HepG2 (cell line): ENCODE measurements around the gene C1orf74. TPM values are rescaled to one million over a fixed set of nuclear protein-coding genes. Genes with fewer than 3 reads are reported as not detected.
A peak's percentile ranks its signal among the peaks of the same experiment; 100 is the strongest.

Source experiments
- AGO1 ChIP-seq: fragments of 200-400 bp; formaldehyde crosslinking; IDR thresholded peaks from 2 replicates; pipeline ENCODE4 v1.6.1; 2017; ENCODE audit warnings: mild to moderate bottlenecking, low read depth, low read length, moderate library complexity; ENCODE audit not compliant: poor library complexity, severe bottlenecking
- ATF1 ChIP-seq: IDR thresholded peaks from 2 replicates; pipeline ENCODE4 v1.6.1; 2016; ENCODE audit warnings: mild to moderate bottlenecking, control low read depth
- EED ChIP-seq: sonication (generic); formaldehyde crosslinking; IDR thresholded peaks from 2 replicates; pipeline ENCODE4 v1.5.0; 2020; ENCODE audit warnings: mild to moderate bottlenecking, missing genetic modification reagents
- HNF4G ChIP-seq, 2 experiments: sonication (generic) in 1 of 2; formaldehyde crosslinking in 1 of 2; IDR thresholded peaks; 2 replicates each; pipeline versions ENCODE4 v1.4.0 to v1.6.1; 2011 to 2020; ENCODE audit warnings: borderline replicate concordance in 2 of 2, low read depth in 2 of 2, mild to moderate bottlenecking in 2 of 2, low read length in 1 of 2, missing genetic modification reagents in 1 of 2, moderate library complexity in 1 of 2
- JDP2 ChIP-seq: sonication (generic); formaldehyde crosslinking; IDR thresholded peaks from 2 replicates; pipeline ENCODE4 v1.8.1; 2022; ENCODE audit warnings: missing genetic modification reagents, borderline replicate concordance
- MAFF ChIP-seq: IDR thresholded peaks from 2 replicates; pipeline ENCODE4 v1.6.1; 2011; ENCODE audit warnings: low read depth, low read length, improper control_type of control experiment
- MEIS2 ChIP-seq: sonication (generic); formaldehyde crosslinking; IDR thresholded peaks from 2 replicates; pipeline ENCODE4 v1.9.0; 2021; ENCODE audit warnings: mild to moderate bottlenecking, missing genetic modification reagents
- NFKB2 ChIP-seq: sonication (generic); formaldehyde crosslinking; IDR thresholded peaks from 2 replicates; pipeline ENCODE4 v1.4.0; 2020; ENCODE audit warnings: missing genetic modification reagents, borderline replicate concordance
- POLR2AphosphoS2 ChIP-seq: IDR thresholded peaks from 2 replicates; pipeline ENCODE4 v1.6.1; 2011; ENCODE audit warnings: low read depth, low read length, improper control_type of control experiment
- RNF2 ChIP-seq: fragments of 450-650 bp; conservative IDR thresholded peaks from 2 replicates; pipeline ENCODE4 v1.6.1; 2016; ENCODE audit warnings: low read depth
- SMAD9 ChIP-seq: sonication (generic); formaldehyde crosslinking; IDR thresholded peaks from 2 replicates; pipeline ENCODE4 v1.5.1; 2020; ENCODE audit warnings: mild to moderate bottlenecking, missing genetic modification reagents
- SP140L ChIP-seq: sonication (generic); formaldehyde crosslinking; IDR thresholded peaks from 2 replicates; pipeline ENCODE4 v1.4.0; 2020; ENCODE audit warnings: missing genetic modification reagents, borderline replicate concordance
- SRF ChIP-seq: IDR thresholded peaks from 2 replicates; pipeline ENCODE4 v1.6.1; 2011; ENCODE audit warnings: mild to moderate bottlenecking, low read depth, low read length, moderate library complexity
- SRSF1 ChIP-seq: fragments of 200-400 bp; formaldehyde crosslinking; optimal IDR thresholded peaks from 2 replicates; pipeline ENCODE3; 2017; ENCODE audit warnings: mild to moderate bottlenecking, low read depth, low read length, moderate library complexity
- TBP ChIP-seq: sonication (generic); formaldehyde crosslinking; IDR thresholded peaks from 2 replicates; pipeline ENCODE4 v1.5.0; 2020; ENCODE audit warnings: missing genetic modification reagents
- TP53 ChIP-seq: sonication (generic); formaldehyde crosslinking; conservative IDR thresholded peaks from 2 replicates; pipeline ENCODE4 v1.4.0; 2020; ENCODE audit warnings: missing genetic modification reagents
- YEATS4 ChIP-seq: sonication (generic); formaldehyde crosslinking; IDR thresholded peaks from 2 replicates; pipeline ENCODE4 v1.4.0; 2020; ENCODE audit warnings: missing genetic modification reagents, borderline replicate concordance
- ZNF430 ChIP-seq: sonication (generic); formaldehyde crosslinking; IDR thresholded peaks from 2 replicates; pipeline ENCODE4 v1.9.0; 2021; ENCODE audit warnings: mild to moderate bottlenecking, missing genetic modification reagents
- ZNF670 ChIP-seq: sonication (generic); formaldehyde crosslinking; IDR thresholded peaks from 2 replicates; pipeline ENCODE4 v1.8.0; 2022; ENCODE audit warnings: mild to moderate bottlenecking, missing genetic modification reagents, borderline replicate concordance
- ZNF724P ChIP-seq: sonication (generic); formaldehyde crosslinking; IDR thresholded peaks from 2 replicates; pipeline ENCODE4 v1.8.0; 2022; ENCODE audit warnings: missing genetic modification reagents, borderline replicate concordance
- ZNF749 ChIP-seq: sonication (generic); formaldehyde crosslinking; IDR thresholded peaks from 2 replicates; pipeline ENCODE4 v1.8.0; 2022; ENCODE audit warnings: mild to moderate bottlenecking, missing genetic modification reagents, moderate library complexity, borderline replicate concordance
- ZNF782 ChIP-seq: sonication (generic); formaldehyde crosslinking; IDR thresholded peaks from 2 replicates; pipeline ENCODE4 v1.4.0; 2020; ENCODE audit warnings: missing genetic modification reagents, mild to moderate bottlenecking, borderline replicate concordance
- ZNF83 ChIP-seq: sonication (generic); formaldehyde crosslinking; IDR thresholded peaks from 2 replicates; pipeline ENCODE4 v1.4.0; 2020; ENCODE audit warnings: missing genetic modification reagents, mild to moderate bottlenecking, borderline replicate concordance
- ZNF883 ChIP-seq: sonication (generic); formaldehyde crosslinking; IDR thresholded peaks from 2 replicates; pipeline ENCODE4 v1.5.1; 2020; ENCODE audit warnings: mild to moderate bottlenecking, missing genetic modification reagents; ENCODE audit errors: not compliant biosample characterization
- polyA plus RNA-seq, 8 experiments: library from polyadenylated mRNA; depleted of rRNA in 3 of 8; stranded (reverse) in 7 of 8; unstranded in 1 of 8; fragments of >200 nt; fragmentation: Illumina TruSeq in 4 of 8; extraction: Trizol in 4 of 8; gene quantifications; 2 replicates each; pipeline versions ENCODE4 v1.2.1 to v1.2.3, GENCODE V29; 2011 to 2016; ENCODE audit warnings: low read depth in 4 of 8, missing spikeins in 1 of 8, mixed read lengths in 1 of 8; ENCODE audit not compliant: insufficient read depth in 1 of 8
- total RNA-seq, 5 experiments: library from RNA; depleted of rRNA; stranded (reverse); fragments of >200 nt; fragmentation: Illumina TruSeq; extraction: Trizol; gene quantifications; 2 replicates each; pipeline ENCODE4 v1.2.3, GENCODE V29; 2016; ENCODE audit warnings: low read depth in 1 of 5
- TF ChIP-seq, protein P1 (sequence below): sonication (generic); formaldehyde crosslinking; IDR thresholded peaks from 2 replicates; pipeline ENCODE4 v1.9.0; 2021; ENCODE audit warnings: missing genetic modification reagents, mild to moderate bottlenecking, borderline replicate concordance
- TF ChIP-seq, protein P2 (sequence below): sonication (generic); formaldehyde crosslinking; IDR thresholded peaks from 2 replicates; pipeline ENCODE4 v1.8.1; 2023; ENCODE audit warnings: missing genetic modification reagents, mild to moderate bottlenecking, borderline replicate concordance
- TF ChIP-seq, protein P3 (sequence below): sonication (generic); formaldehyde crosslinking; IDR thresholded peaks from 2 replicates; pipeline ENCODE4 v1.5.1; 2020; ENCODE audit warnings: missing genetic modification reagents, mild to moderate bottlenecking, borderline replicate concordance

C1orf74 gene
- total and polyA plus RNA-seq, 2 of the 13 experiments (the other 11 are each of a cell fraction or from before 2014, with no cell fraction given), result 0.33 to 0.71 TPM

DNA sequence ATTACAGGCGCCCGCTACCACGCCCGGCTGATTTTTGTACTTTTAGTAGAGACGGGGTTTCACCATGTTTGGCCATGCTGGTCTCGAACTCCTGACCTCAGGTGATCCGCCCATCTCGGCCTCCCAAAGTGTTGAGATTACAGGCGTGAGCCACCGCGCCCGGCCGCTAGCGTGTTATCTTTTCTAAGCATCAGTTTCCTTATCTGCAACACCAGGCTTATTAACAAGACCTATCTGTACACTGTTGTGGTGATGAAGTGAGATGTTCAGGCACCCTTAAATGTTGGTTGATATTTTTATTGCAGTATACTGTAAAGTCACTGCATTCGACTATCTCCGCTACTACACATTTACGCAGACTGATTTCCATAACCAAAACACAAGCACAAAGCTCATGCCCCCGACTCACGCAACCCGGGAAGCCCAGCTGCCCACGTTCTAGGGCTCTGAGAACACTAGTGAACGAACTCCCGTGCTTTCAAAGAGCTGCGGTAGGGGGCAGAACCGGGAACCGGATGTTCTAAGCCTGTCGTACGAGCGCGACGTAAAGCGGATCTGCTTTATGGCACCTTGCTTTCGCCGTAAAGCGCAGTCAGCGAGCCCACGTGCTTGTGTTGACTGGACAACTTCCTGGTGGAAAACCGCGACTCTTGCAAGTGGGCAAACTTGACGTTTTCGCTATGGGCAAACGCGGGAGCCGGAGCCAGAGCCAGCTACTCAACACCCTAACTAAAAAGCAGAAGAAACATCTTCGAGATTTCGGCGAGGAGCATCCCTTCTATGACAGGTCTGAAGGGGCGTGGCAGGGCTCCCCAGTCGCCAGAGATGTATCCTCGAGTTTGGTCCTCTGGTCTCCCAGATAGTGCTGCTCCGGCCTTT lies 43.3 kb upstream of the C1orf74 start, which contains the start of gene UTP25 (continued):
- TF ChIP-seq, protein P1, sequence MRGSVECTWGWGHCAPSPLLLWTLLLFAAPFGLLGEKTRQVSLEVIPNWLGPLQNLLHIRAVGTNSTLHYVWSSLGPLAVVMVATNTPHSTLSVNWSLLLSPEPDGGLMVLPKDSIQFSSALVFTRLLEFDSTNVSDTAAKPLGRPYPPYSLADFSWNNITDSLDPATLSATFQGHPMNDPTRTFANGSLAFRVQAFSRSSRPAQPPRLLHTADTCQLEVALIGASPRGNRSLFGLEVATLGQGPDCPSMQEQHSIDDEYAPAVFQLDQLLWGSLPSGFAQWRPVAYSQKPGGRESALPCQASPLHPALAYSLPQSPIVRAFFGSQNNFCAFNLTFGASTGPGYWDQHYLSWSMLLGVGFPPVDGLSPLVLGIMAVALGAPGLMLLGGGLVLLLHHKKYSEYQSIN, result no peak
- TF ChIP-seq ZNF724P, result no peak
- no peak for TF ChIP-seq HNF4G (IDR thresholded peaks at IDR 0.05; ENCODE audit: borderline replicate concordance, low read depth, low read length)
- TF ChIP-seq HNF4G (CRISPR knock-in tag; IDR thresholded peaks at IDR 0.05; ENCODE audit: borderline replicate concordance, low read depth), result no peak
- no peak for TF ChIP-seq SMAD9
- peak; percentile 46; the same call in 1 of the 2 replicates for TF ChIP-seq MAFF
- TF ChIP-seq, protein P2, sequence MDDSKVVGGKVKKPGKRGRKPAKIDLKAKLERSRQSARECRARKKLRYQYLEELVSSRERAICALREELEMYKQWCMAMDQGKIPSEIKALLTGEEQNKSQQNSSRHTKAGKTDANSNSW (CRISPR knock-in tag), result no peak
- TF ChIP-seq, protein P3, sequence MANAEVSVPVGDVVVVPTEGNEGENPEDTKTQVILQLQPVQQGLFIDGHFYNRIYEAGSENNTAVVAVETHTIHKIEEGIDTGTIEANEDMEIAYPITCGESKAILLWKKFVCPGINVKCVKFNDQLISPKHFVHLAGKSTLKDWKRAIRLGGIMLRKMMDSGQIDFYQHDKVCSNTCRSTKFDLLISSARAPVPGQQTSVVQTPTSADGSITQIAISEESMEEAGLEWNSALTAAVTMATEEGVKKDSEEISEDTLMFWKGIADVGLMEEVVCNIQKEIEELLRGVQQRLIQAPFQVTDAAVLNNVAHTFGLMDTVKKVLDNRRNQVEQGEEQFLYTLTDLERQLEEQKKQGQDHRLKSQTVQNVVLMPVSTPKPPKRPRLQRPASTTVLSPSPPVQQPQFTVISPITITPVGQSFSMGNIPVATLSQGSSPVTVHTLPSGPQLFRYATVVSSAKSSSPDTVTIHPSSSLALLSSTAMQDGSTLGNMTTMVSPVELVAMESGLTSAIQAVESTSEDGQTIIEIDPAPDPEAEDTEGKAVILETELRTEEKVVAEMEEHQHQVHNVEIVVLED, result peak; percentile 67; the same call in 1 of the 2 replicates
- TF ChIP-seq RNF2, result peak; percentile 90
- TF ChIP-seq ZNF883 (CRISPR knock-in tag), result peak; percentile 43
- TF ChIP-seq YEATS4, result peak; percentile 95
- no peak for TF ChIP-seq JDP2 (CRISPR knock-in tag)
- TF ChIP-seq AGO1, result no peak
- no peak for TF ChIP-seq EED (CRISPR knock-in tag)
- TF ChIP-seq ZNF670 (CRISPR knock-in tag), result no peak
- 0 out of 2 replicates have a peak, but pooled peaks have one; percentile 22 for TF ChIP-seq TP53 (CRISPR knock-in tag)
- TF ChIP-seq ZNF83 (CRISPR knock-in tag), result no peak
- TF ChIP-seq SRSF1, result no peak
- TF ChIP-seq NFKB2 (CRISPR knock-in tag), result peak; percentile 27; the same call in 1 of the 2 replicates
- TF ChIP-seq POLR2AphosphoS2, result no peak
- TF ChIP-seq MEIS2, result peak; percentile 75
- no peak for TF ChIP-seq TBP
- no peak for TF ChIP-seq ZNF430 (CRISPR knock-in tag)
- 0 out of 2 replicates have a peak, but pooled peaks have one; percentile 39 for TF ChIP-seq ZNF782 (CRISPR knock-in tag)
- TF ChIP-seq ZNF749, result peak; percentile 80; the same call in 1 of the 2 replicates
- no peak for TF ChIP-seq SRF
- TF ChIP-seq SP140L, result no peak
- TF ChIP-seq ATF1 (CRISPR knock-in tag), result peak; percentile 33; the same call in 1 of the 2 replicates
